Colonic mucosa (tissue), 4 donors: ENCODE measurements around the gene TARM1. TPM values are rescaled to one million over a fixed set of nuclear protein-coding genes. Genes with fewer than 3 reads are reported as not detected.

Source experiments
- DNase-seq: peaks from one replicate; pipeline ENCODE4 v3.0.0-alpha.2; 2020
- H3K27ac ChIP-seq: fragments of 200-600 bp; one replicate; pipeline ENCODE4 v1.8.0; 2021
- H3K27me3 ChIP-seq: fragments of 200-600 bp; one replicate; pipeline ENCODE4 v1.8.0; 2021
- H3K36me3 ChIP-seq: fragments of 200-600 bp; one replicate; pipeline ENCODE4 v1.8.0; 2021
- H3K4me1 ChIP-seq: fragments of 200-600 bp; one replicate; pipeline ENCODE4 v1.8.0; 2021; ENCODE audit warnings: mild to moderate bottlenecking
- H3K4me3 ChIP-seq: fragments of 200-600 bp; one replicate; pipeline ENCODE4 v1.8.0; 2021
- H3K9ac ChIP-seq, 2 donors: one replicate each; pipeline ENCODE4 v1.7.0; 2013; ENCODE audit warnings: control low read depth in 2 of 2, low read depth in 2 of 2, low read length in 2 of 2
- H3K9me3 ChIP-seq: fragments of 200-600 bp; one replicate; pipeline ENCODE4 v1.8.0; 2021
- intact Hi-C: fragments of 100-400 bp; cut with DNase I; formaldehyde crosslinking; loops from one replicate; pipeline ENCODE4 v1.14.1; 2022
- total RNA-seq, 2 donors: library from RNA; stranded (reverse); fragmentation: NEBNext Ultra II Directional in 1 of 2; extraction: Animal tissue kit (Norgen Biotek cat#: 25700) in 1 of 2; gene quantifications; one replicate each; pipeline ENCODE4 v1.2.1, GENCODE V29; 2021
- TF ChIP-seq, protein P1 (sequence below): fragments of 200-600 bp; IDR thresholded peaks from one replicate; pipeline ENCODE4 v1.8.0; 2022; ENCODE audit warnings: antibody characterized with exemption, mild to moderate bottlenecking
- donor health status: healthy.
- donor health status: DM: no; HTN: no; CAD: no.
- donor health status: DM: no; HTN: no; CAD: no.

The TARM1 gene
- total RNA-seq, 2 donors from 2014 or later, result not detected

DNA sequence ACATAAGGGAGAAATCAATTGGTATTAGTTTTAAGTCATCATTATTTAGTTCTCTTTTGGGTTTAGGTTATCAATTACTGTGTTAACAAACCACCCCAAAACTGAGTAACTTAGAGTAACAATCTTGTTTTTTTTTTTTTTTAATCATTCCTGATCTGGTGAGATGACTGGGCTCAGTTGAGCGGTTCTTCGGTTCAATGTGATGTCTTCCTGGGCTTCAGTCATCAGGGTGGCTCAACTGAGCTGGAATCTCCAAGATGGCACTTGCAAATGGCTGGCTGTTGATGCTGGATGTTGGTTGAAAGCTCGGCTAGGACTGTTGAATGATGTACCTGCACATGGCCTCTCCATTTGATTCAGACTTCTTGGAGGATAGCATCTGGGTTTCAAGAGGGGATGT lies 3.2 kb upstream of the TARM1 start:
- no peak for DNase-seq
- no peaks in the 10 kb centered on the region for H3K9me3 ChIP-seq
- TF ChIP-seq, protein P1, sequence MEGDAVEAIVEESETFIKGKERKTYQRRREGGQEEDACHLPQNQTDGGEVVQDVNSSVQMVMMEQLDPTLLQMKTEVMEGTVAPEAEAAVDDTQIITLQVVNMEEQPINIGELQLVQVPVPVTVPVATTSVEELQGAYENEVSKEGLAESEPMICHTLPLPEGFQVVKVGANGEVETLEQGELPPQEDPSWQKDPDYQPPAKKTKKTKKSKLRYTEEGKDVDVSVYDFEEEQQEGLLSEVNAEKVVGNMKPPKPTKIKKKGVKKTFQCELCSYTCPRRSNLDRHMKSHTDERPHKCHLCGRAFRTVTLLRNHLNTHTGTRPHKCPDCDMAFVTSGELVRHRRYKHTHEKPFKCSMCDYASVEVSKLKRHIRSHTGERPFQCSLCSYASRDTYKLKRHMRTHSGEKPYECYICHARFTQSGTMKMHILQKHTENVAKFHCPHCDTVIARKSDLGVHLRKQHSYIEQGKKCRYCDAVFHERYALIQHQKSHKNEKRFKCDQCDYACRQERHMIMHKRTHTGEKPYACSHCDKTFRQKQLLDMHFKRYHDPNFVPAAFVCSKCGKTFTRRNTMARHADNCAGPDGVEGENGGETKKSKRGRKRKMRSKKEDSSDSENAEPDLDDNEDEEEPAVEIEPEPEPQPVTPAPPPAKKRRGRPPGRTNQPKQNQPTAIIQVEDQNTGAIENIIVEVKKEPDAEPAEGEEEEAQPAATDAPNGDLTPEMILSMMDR, result no peak
- no peaks in the 10 kb centered on the region for H3K27me3 ChIP-seq
- intact Hi-C loops, result no loop called here
- H3K4me3 ChIP-seq, result no peak overlapping the region
- H3K9ac ChIP-seq, result no peak overlapping the region
- H3K4me1 ChIP-seq, result no peaks in the 10 kb centered on the region
- H3K27ac ChIP-seq, result no peak overlapping the region
- no peaks in the 10 kb centered on the region for H3K36me3 ChIP-seq

GRCh38 chr19:54077334-54077733 lies 3.8 kb downstream of the TARM1 start:
- Histone ChIP-seq H3K4me3 (no peak overlapping the region), H3K4me1 (no peaks in the 10 kb centered on the region), H3K9me3 (no peaks in the 10 kb centered on the region), H3K27me3 (no peaks in the 10 kb centered on the region), H3K27ac (no peak overlapping the region), H3K36me3 (no peaks in the 10 kb centered on the region), H3K9ac (no peak overlapping the region)
- DNase-seq, result no peak
- TF ChIP-seq, protein P1, result no peak
- intact Hi-C loops, result no loop called here

DNA sequence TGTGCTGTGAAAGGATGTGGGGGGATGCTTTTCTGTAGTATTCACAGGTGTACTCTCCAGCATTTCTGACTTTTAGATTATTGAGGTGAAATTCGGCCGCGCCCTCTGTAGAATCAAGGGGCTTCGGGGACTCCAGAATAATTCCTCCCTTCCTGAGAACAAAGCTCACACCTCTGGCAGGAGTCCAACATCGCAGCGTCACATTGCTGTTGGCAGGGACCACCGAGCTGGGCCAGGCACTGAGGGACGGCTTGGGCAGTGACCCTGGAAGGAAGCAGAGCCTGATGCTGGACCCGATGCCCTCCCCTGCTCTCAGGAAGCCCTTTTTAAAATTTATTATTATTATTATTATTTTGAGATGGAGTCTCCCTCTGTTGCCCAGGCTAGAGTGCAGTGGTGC lies 6.3 kb downstream of the TARM1 start:
- TF ChIP-seq, protein P1, result no peak

DNA sequence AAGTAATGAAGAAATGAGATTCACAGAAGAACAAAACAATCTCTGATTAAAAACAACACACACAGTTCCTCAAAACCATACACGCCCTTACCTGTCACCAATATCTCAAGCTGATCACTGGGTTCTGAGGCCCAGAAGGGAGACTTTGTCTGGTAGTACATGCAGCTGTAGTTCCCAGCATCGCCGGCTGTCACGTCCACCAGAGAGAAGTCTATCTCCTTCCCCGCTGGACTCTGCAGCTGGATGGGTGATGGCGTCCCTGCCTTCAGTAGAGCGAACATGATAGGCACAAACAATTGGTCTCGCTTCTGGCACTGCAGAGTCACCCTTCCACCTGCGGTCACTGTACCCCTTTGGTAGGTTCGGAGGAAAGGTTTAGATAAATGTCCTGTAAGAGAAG lies 7.3 kb downstream of the TARM1 start:
- intact Hi-C loops, result no loop called here
- Histone ChIP-seq H3K27ac (no peak overlapping the region), H3K4me3 (no peak overlapping the region), H3K36me3 (no peaks in the 10 kb centered on the region), H3K4me1 (no peaks in the 10 kb centered on the region), H3K9me3 (no peaks in the 10 kb centered on the region), H3K9ac (no peak overlapping the region), H3K27me3 (no peaks in the 10 kb centered on the region)
- TF ChIP-seq, protein P1, result no peak
- no peak for DNase-seq

More for the DNA sequence above, 6.3 kb downstream of the TARM1 start:
- no peaks in the 10 kb centered on the region for H3K9me3 ChIP-seq
- no peak for DNase-seq
- H3K27me3 ChIP-seq, result no peaks in the 10 kb centered on the region
- no peak overlapping the region for H3K9ac ChIP-seq
- H3K4me1 ChIP-seq, result no peaks in the 10 kb centered on the region
- H3K36me3 ChIP-seq, result no peaks in the 10 kb centered on the region
- no peak overlapping the region for H3K4me3 ChIP-seq
- intact Hi-C loops, result no loop called here
- no peak overlapping the region for H3K27ac ChIP-seq

GRCh38 chr19:54069470-54069869 lies 11.7 kb downstream of the TARM1 start:
- intact Hi-C loops, result no loop called here
- TF ChIP-seq, protein P1, result no peak
- DNase-seq, result no peak
- Histone ChIP-seq H3K4me1 (no peaks in the 10 kb centered on the region), H3K27me3 (no peaks in the 10 kb centered on the region), H3K9ac (no peak overlapping the region), H3K36me3 (no peaks in the 10 kb centered on the region), H3K9me3 (no peaks in the 10 kb centered on the region), H3K4me3 (no peak overlapping the region), H3K27ac (no peak overlapping the region)
